ENCODE data around the gene NFU1. TPM values are rescaled to one million over a fixed set of nuclear protein-coding genes. Genes with fewer than 3 reads are reported as not detected.

Gene NFU1
- total and polyA plus RNA-seq, 2 of the 13 experiments (the other 11 are each of a cell fraction or from before 2014, with no cell fraction given): 39.1 to 84.0 TPM

DNA sequence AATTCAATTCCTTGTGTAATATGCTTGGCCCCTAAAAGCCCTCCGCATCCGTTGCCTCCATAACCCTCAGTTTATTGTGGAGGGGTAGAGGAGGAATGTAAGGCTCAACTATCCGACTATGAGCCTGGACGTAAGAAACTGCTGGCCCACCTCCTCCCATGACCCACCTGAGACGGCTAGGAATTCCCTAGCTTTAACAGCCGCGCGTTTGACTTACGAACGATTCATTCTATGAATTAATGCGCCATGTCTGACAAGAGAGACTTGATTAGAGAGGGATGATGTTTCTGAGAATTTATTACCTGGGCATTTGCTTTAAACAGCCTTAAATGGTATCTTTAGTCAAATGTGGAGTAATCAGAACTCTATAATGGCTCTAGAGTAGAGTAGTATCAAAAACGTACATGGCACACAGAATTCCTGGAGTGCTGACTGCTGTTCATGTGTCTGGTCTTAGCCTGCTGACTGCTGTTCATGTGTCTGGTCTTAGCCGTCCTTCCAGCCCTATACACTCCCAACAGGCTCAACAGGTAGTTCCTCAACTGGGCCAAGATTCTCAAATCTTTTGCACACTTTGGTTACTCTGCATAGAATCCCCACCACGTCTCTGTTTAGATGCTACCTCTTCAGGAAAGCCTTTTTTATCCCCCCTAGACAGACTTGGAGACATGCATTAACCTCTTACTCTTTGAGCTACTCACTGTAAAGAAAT, 49.3 kb downstream of the NFU1 start (continued):
- no peak for TF ChIP-seq ZFP90 (CRISPR knock-in tag; IDR thresholded peaks at IDR 0.05; ENCODE audit: borderline replicate concordance)
- TF ChIP-seq, protein P1, sequence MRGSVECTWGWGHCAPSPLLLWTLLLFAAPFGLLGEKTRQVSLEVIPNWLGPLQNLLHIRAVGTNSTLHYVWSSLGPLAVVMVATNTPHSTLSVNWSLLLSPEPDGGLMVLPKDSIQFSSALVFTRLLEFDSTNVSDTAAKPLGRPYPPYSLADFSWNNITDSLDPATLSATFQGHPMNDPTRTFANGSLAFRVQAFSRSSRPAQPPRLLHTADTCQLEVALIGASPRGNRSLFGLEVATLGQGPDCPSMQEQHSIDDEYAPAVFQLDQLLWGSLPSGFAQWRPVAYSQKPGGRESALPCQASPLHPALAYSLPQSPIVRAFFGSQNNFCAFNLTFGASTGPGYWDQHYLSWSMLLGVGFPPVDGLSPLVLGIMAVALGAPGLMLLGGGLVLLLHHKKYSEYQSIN (CRISPR knock-in tag; IDR thresholded peaks at IDR 0.05; ENCODE audit: borderline replicate concordance): 0 out of 2 replicates have a peak, but pooled peaks have one; percentile 6
- TF ChIP-seq, protein P2, sequence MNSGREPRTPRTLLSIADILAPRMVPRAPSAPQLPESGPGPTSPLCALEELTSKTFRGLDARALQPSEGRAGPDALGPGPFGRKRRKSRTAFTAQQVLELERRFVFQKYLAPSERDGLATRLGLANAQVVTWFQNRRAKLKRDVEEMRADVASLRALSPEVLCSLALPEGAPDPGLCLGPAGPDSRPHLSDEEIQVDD (CRISPR knock-in tag; IDR thresholded peaks at IDR 0.05; ENCODE audit: borderline replicate concordance): no peak
- TF ChIP-seq CHCHD3 (CRISPR knock-in tag; IDR thresholded peaks at IDR 0.05): no peak
- no peak for TF ChIP-seq NKX3-1 (CRISPR knock-in tag; IDR thresholded peaks at IDR 0.05)
- TF ChIP-seq ZBTB21 (CRISPR knock-in tag; IDR thresholded peaks at IDR 0.05): no peak
- 0 out of 2 replicates have a peak, but pooled peaks have one; percentile 50 for TF ChIP-seq NPAS2 (CRISPR knock-in tag; IDR thresholded peaks at IDR 0.05; ENCODE audit: borderline replicate concordance)
- TF ChIP-seq ARNT2 (CRISPR knock-in tag; IDR thresholded peaks at IDR 0.05; ENCODE audit: low read depth): no peak
- no peak for TF ChIP-seq EHMT2 (IDR thresholded peaks at IDR 0.05; ENCODE audit: borderline replicate concordance, low read depth, low read length)
- no peak for TF ChIP-seq SPEN (CRISPR knock-in tag; IDR thresholded peaks at IDR 0.05; ENCODE audit: low read depth)
- TF ChIP-seq TMF1 (CRISPR knock-in tag; IDR thresholded peaks at IDR 0.05; ENCODE audit: low read depth): no peak
- TF ChIP-seq KDM6A (CRISPR knock-in tag; IDR thresholded peaks at IDR 0.05; ENCODE audit: low read depth): no peak
- TF ChIP-seq ZNF619 (CRISPR knock-in tag; IDR thresholded peaks at IDR 0.05): no peak
- no peak for TF ChIP-seq ZNF510 (CRISPR knock-in tag; IDR thresholded peaks at IDR 0.05; ENCODE audit: low read depth)
- TF ChIP-seq TBL1XR1 (IDR thresholded peaks at IDR 0.05; ENCODE audit: borderline replicate concordance, low read length, partially characterized antibody): no peak
- no peak for TF ChIP-seq HNRNPK (IDR thresholded peaks at IDR 0.05; ENCODE audit: low read depth, low read length, poor library complexity, severe bottlenecking)
- TF ChIP-seq SCMH1 (CRISPR knock-in tag; IDR thresholded peaks at IDR 0.05; ENCODE audit: borderline replicate concordance): no peak
- TF ChIP-seq, protein P3, sequence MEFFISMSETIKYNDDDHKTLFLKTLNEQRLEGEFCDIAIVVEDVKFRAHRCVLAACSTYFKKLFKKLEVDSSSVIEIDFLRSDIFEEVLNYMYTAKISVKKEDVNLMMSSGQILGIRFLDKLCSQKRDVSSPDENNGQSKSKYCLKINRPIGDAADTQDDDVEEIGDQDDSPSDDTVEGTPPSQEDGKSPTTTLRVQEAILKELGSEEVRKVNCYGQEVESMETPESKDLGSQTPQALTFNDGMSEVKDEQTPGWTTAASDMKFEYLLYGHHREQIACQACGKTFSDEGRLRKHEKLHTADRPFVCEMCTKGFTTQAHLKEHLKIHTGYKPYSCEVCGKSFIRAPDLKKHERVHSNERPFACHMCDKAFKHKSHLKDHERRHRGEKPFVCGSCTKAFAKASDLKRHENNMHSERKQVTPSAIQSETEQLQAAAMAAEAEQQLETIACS (CRISPR knock-in tag; IDR thresholded peaks at IDR 0.05): no peak
- TF ChIP-seq, protein P4, sequence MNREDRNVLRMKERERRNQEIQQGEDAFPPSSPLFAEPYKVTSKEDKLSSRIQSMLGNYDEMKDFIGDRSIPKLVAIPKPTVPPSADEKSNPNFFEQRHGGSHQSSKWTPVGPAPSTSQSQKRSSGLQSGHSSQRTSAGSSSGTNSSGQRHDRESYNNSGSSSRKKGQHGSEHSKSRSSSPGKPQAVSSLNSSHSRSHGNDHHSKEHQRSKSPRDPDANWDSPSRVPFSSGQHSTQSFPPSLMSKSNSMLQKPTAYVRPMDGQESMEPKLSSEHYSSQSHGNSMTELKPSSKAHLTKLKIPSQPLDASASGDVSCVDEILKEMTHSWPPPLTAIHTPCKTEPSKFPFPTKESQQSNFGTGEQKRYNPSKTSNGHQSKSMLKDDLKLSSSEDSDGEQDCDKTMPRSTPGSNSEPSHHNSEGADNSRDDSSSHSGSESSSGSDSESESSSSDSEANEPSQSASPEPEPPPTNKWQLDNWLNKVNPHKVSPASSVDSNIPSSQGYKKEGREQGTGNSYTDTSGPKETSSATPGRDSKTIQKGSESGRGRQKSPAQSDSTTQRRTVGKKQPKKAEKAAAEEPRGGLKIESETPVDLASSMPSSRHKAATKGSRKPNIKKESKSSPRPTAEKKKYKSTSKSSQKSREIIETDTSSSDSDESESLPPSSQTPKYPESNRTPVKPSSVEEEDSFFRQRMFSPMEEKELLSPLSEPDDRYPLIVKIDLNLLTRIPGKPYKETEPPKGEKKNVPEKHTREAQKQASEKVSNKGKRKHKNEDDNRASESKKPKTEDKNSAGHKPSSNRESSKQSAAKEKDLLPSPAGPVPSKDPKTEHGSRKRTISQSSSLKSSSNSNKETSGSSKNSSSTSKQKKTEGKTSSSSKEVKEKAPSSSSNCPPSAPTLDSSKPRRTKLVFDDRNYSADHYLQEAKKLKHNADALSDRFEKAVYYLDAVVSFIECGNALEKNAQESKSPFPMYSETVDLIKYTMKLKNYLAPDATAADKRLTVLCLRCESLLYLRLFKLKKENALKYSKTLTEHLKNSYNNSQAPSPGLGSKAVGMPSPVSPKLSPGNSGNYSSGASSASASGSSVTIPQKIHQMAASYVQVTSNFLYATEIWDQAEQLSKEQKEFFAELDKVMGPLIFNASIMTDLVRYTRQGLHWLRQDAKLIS (CRISPR knock-in tag; IDR thresholded peaks at IDR 0.05): no peak
- TF ChIP-seq TSC22D2 (CRISPR knock-in tag; IDR thresholded peaks at IDR 0.05; ENCODE audit: borderline replicate concordance): no peak
- TF ChIP-seq ZNF557 (CRISPR knock-in tag; IDR thresholded peaks at IDR 0.05): no peak
- TF ChIP-seq POLR2AphosphoS2 (IDR thresholded peaks at IDR 0.05; ENCODE audit: low read depth, low read length): no peak
- TF ChIP-seq ZBTB38 (CRISPR knock-in tag; IDR thresholded peaks at IDR 0.05): peak; percentile 83
- TF ChIP-seq RXRB (CRISPR knock-in tag; IDR thresholded peaks at IDR 0.05; ENCODE audit: borderline replicate concordance): no peak

All from HepG2 (cell line).